Head of caudate nucleus (tissue), 42 donors: Measurements from ENCODE around the gene TANGO6.
"Not testable (repeated sequence)": the region's sequence is repeated elsewhere in the genome, so short reads cannot be mapped to it uniquely, and the experiment has no call there.

Source experiments
- DNase-seq, 42 donors: peaks; one replicate each; pipeline versions ENCODE4 v3.0.0 to v3.0.0-alpha.2; 2020 to 2021; ENCODE audit warnings: mixed read lengths in 7 of 42
- intact Hi-C: fragments of 100-400 bp; cut with DNase I; formaldehyde crosslinking; loops from one replicate; pipeline ENCODE4 v1.15.0; 2022

TANGO6 gene

DNA sequence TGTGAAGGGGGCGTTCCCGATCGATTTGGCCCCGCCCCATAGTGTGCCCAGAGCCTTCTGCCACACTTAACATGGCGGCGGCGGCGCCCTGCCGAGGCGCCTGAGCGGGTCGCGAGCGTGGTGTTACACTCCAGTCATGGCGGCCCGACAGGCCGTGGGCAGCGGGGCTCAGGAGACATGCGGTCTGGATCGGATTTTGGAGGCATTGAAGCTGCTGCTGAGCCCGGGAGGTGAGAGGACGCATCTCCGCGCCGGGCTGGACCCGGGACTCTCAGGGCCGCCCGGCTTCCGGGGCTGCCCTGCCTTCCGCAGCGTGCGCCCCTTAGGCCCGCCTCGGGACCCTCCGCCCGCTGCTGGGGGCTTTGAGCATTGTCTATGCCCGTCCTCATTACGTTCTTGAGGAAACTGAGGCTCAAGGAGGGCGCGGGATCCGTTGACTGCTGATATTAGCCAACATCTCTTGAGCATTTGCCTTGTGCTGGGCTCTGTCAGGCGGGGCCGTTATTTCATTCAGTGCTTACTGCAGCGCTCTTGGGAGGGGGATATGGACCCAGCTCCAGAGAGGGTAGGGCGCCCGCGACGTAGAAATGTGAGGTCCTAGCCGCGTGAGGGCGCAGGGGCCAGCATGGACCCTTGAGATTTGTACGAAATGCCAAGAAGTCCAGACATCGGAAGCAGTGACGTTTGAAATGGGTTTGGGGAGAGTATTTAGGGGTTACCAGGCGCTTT is at the start of gene TANGO6:
Gene TANGO6, plus strand, starts transcription at position 50 of the 729 bp plus-strand sequence. Its CDS starts 87 bp downstream, at position 137.
- DNase-seq = peak; percentile 73 to 95 (median 89)
- intact Hi-C loops = loop anchor here (5.0 to 10.0 kb wide), 2 partner anchors 284 to 309 kb away; partner anchors contain the start of gene ZFP90

DNA sequence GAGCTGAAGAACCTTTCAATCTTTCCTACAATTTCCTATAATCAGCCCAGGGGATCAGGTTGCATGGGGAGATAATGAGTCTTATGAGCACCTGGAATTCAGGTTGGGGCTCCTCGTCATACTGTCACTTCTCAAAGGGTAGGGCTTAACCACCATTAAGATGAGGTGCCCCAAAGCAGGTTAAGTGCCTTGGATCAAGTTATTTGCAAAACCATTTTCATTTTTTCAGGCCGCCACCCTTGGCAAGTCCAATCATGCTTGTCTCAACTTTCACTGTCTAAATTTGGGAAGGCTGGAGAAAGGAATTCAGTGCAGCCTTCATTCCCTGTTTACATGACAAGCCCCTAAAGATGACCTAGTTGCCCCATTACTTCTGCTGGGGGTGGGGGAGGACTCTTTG is 44.9 kb upstream of the TANGO6 start:
- DNase-seq = no peak
- intact Hi-C loops = no loop called here

GRCh38 chr16:68800257-68800875 is 43.0 kb upstream of the TANGO6 start:
- peak in 40 of 42 donors; percentile 12 to 89 (median 66) for DNase-seq
- intact Hi-C loops = loop anchor here (2.0 kb wide), 1 partner anchor 98 kb away; no protein-coding TSS in a partner anchor

- intact Hi-C loops = no loop called here
- no peak for DNase-seq
These were observed 41.1 kb upstream of the TANGO6 start for GRCh38 chr16:68802190-68802589.

DNA sequence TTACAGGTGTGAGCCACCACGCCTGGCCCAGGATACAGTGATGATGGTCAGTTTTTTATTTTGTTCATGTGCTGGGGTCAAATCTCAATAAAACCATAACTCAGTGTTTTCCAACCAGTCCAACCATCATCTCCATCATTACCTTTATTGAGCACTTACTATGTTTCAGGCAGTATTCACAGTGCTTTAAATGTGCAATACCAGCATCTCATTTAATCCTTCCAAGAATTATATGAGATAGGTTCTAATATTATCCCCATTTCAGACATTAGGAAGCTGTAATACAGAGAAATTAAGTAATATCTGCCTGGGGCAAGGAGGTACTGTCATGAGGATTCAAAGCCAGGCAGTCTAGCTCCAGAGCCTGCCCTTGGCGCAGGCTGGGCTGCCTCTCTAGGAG is 36.9 kb upstream of the TANGO6 start:
- intact Hi-C loops = no loop called here

DNA sequence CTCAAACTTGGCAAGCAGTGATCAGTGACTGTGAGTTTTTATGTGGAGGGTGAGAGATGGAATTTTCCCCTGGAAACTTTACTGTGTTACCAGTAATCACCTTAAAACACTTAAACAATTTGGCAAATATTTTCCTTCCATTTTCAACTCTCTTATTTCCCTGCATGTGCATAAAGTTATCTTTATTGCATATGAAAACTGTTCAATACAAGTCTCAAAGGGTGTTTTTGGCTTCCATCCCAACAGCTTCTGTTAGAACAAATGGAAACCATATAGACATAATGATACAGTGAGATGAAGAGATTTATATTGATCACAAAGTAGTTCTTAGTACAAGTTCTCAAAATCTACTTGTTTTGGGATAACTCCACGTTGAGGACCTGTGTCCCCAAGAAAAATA is 36.4 kb upstream of the TANGO6 start:
- DNase-seq = no peak
- intact Hi-C loops = no loop called here

More for the DNA sequence above, 36.9 kb upstream of the TANGO6 start:
- no peak for DNase-seq

DNA sequence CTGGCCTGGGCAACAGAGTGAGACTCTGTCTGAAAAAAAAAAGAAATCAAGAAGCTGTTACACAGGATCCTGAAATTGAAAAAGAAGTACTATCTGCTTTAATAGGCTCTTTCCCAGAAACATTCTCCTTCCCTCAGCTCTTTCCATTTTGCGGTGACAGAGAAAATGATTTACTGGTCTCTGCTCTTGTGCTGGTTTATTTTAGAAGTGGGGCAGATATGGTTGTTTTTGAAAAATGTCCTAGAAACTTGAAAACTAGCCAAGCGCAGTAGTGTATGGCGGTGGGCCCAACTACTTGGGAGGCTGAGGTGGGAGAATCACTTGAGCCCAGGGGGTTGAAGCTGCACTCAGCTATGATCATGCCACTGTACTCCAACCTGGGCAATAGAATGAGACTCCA is 28.8 kb upstream of the TANGO6 start:
- DNase-seq = no peak
- intact Hi-C loops = no loop called here

GRCh38 chr16:68823401-68824135 is 19.8 kb upstream of the TANGO6 start:
- intact Hi-C loops = no loop called here
- no peak for DNase-seq

DNA sequence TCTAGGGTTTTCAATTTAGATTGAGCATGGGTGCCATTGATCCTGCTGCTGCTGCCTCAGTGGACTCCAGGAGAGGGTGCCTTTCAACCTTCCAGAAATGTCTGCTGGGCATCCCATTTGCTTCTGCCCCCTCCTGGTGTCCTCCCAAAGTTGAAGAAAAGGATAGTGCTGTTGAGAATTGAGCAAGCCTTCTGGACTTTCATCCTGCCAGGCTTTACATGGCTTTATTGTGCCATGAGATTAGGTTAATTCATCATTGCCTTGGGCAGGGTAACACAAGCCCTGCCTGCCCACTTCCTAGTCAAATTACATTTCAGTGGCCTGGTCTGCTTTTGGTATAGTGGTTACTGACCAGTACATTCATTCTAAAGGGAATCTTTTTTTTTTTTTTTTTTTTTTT is 17.9 kb upstream of the TANGO6 start:
- intact Hi-C loops = no loop called here
- DNase-seq = no peak

- intact Hi-C loops = no loop called here
- no peak for DNase-seq
These were observed 16.7 kb upstream of the TANGO6 start for GRCh38 chr16:68826652-68827051.

DNA sequence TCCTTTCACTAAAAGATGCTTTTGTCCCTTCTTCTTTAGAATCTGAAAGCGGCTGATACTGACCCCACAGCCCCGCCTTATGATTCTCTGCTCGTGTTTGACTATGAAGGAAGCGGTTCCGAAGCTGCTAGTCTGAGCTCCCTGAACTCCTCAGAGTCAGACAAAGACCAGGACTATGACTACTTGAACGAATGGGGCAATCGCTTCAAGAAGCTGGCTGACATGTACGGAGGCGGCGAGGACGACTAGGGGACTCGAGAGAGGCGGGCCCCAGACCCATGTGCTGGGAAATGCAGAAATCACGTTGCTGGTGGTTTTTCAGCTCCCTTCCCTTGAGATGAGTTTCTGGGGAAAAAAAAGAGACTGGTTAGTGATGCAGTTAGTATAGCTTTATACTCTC is 10.1 kb upstream of the TANGO6 start:
- peak in 1 of 42 donors; percentile 4 for DNase-seq
- intact Hi-C loops = no loop called here

DNA sequence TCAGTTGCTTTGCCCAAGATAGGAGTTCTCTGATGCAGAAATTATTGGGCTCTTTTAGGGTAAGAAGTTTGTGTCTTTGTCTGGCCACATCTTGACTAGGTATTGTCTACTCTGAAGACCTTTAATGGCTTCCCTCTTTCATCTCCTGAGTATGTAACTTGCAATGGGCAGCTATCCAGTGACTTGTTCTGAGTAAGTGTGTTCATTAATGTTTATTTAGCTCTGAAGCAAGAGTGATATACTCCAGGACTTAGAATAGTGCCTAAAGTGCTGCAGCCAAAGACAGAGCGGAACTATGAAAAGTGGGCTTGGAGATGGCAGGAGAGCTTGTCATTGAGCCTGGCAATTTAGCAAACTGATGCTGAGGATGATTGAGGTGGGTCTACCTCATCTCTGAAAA is 8.8 kb upstream of the TANGO6 start:
- intact Hi-C loops = no loop called here
- DNase-seq = no peak

DNA sequence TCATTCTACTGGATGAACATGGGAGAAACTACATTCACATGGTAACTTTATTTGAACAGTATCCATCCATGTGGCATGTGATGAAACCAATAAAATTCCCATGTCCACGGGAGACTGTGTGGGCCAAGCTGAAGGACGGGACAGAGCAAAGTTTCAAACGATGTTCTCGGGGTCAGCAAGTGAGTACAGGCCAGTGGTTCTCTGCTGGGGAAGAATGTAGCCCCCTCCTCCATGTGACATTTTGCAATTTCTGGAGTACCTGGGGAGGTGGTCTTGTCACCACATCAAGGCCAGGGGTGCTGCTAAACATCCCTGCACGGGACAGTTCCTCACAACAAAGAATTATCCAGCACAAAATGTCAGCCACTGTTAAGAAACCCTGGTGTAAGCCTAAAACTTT is 7.4 kb upstream of the TANGO6 start:
- intact Hi-C loops = no loop called here

GRCh38 chr16:68839831-68840230 is 3.5 kb upstream of the TANGO6 start:
- DNase-seq = no peak
- intact Hi-C loops = loop anchor here (5.0 to 10.0 kb wide), 2 partner anchors 287 to 305 kb away; partner anchors contain the start of gene ZFP90

More for the DNA sequence above, 7.4 kb upstream of the TANGO6 start:
- no peak for DNase-seq

DNA sequence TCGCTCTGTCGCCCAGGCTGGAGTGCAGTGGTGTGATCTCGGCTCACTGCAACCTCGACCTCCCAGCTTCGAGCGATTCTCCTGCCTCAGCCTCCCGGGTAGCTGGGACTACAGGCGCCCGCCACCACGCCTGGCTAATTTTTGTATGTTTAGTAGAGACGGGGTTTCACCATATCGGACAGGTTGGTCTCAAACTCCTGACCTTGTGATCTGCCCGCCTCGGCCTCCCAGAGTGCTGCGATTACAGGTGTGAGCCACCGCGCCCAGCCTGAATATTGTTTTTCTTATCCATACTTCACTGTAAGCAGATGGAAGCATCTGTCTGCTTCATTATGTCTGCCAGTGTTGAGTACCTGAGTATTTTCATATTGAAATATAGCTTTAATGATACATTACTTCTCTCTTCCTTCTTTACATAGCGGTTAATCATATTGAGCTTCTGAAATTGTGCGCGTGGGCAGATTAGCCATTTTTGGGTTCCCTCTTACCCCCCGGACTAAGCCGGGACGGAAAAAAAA is 308 bp upstream of the TANGO6 start:
- not testable (repeated sequence) for DNase-seq

DNA sequence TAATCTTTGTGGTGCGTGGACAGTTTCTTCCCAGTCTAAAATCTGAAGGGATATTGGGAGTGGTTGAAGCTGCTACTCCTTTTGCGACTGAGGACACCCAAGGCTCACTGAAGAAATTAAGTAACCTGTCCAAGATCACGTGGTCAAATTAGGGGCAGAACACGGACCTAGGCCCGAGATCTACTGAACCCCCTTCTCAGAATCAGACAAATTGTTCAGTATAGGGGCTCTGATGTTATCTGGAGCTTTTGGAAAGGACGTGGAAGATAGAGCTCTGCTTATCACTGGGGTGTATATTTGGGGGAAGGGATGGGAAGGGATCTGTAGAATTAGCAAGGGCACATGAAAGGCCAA is 857 bp downstream of the TANGO6 start:
- intact Hi-C loops = loop anchor here (5.0 to 10.0 kb wide), 2 partner anchors 283 to 309 kb away; partner anchors contain the start of gene ZFP90
- peak in 1 of 42 donors; percentile 32 for DNase-seq

More for the DNA sequence above, 308 bp upstream of the TANGO6 start:
- intact Hi-C loops = loop anchor here (5.0 to 10.0 kb wide), 2 partner anchors 284 to 308 kb away; partner anchors contain the start of gene ZFP90

DNA sequence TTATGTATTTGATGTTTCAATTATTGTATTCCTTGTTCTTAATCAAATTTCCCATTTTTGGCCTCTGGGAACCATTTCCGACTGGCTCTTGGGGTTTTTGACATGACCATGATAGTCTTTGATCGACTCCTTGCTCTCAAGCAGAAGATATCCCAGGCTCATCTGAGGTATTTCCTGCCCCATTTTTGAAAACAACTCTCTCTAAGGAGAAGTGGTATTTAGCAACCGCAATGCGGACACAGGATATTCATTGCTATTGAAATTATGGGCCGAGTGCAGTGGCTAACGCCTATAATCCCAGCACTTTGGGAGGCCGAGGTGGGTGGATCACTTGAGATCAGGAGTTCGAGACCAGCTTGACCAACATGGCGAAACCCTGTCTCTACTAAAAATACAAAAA is 5.5 kb downstream of the TANGO6 start:
- intact Hi-C loops = loop anchor here (10.0 kb wide), 1 partner anchor 314 kb away; the partner anchor contains the start of gene ZFP90
- no peak for DNase-seq

DNA sequence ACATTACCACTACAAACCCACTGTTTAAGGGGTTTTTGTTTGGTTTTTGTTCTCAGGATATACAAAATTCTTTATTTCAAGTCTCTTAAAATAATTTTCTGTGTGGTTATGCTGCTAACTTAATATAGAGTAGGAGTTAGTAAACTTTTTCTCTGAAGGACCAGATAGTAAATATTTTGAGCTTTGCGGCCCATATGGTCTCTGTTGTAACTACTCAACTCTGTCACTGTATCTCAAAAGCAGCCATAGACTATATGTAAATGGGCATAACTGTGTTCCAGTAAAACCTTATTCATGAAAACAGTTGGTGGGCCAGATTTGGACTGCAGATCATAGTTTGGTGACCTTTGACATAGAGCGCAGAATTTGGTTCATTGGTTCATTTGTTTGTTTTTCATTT is 7.2 kb downstream of the TANGO6 start:
- no peak for DNase-seq
- intact Hi-C loops = no loop called here

- no peak for DNase-seq
- intact Hi-C loops = no loop called here
These were observed 8.3 kb downstream of the TANGO6 start for GRCh38 chr16:68851601-68852000.
